ENCODE data around the gene ULK4.

The ULK4 gene

GRCh38 chr3:41674449-41674848, 287.5 kb downstream of the ULK4 start:
- H3K27ac ChIP-seq (ENCODE audit: low read length) = no peak overlapping the region
- H3K4me1 ChIP-seq (ENCODE audit: control insufficient read depth, insufficient read depth, low read length) = no peaks in the 10 kb centered on the region
- H3K4me3 ChIP-seq (ENCODE audit: low read length in 2 of 2) = no peak overlapping the region
- H3K9me3 ChIP-seq (ENCODE audit: control insufficient read depth in 2 of 2, low read length in 2 of 2) = no peaks in the 10 kb centered on the region
- no peaks in the 10 kb centered on the region for H3K27me3 ChIP-seq (ENCODE audit: control insufficient read depth in 1 of 2, insufficient read depth in 2 of 2, low read length in 2 of 2)
- no peak overlapping the region for H3K9ac ChIP-seq (ENCODE audit: low read length in 2 of 2)
- H3K36me3 ChIP-seq (ENCODE audit: control insufficient read depth in 2 of 2, insufficient read depth in 2 of 2, low read length in 2 of 2) = no peaks in the 10 kb centered on the region

- Histone ChIP-seq H3K4me1 (ENCODE audit: control insufficient read depth, insufficient read depth, low read length) (no peaks in the 10 kb centered on the region), H3K9ac (ENCODE audit: low read length in 2 of 2) (no peak overlapping the region), H3K9me3 (ENCODE audit: control insufficient read depth in 2 of 2, low read length in 2 of 2) (no peaks in the 10 kb centered on the region), H3K27me3 (ENCODE audit: control insufficient read depth in 1 of 2, insufficient read depth in 2 of 2, low read length in 2 of 2) (no peaks in the 10 kb centered on the region), H3K27ac (ENCODE audit: low read length) (no peak overlapping the region), H3K4me3 (ENCODE audit: low read length in 2 of 2) (no peak overlapping the region), H3K36me3 (ENCODE audit: control insufficient read depth in 2 of 2, insufficient read depth in 2 of 2, low read length in 2 of 2) (no peaks in the 10 kb centered on the region)
Observed at GRCh38 chr3:41673650-41674049, 288.3 kb downstream of the ULK4 start.

- Histone ChIP-seq H3K4me3 (ENCODE audit: low read length in 2 of 2) (no peak overlapping the region), H3K9ac (ENCODE audit: low read length in 2 of 2) (no peak overlapping the region), H3K4me1 (ENCODE audit: control insufficient read depth, insufficient read depth, low read length) (no peaks in the 10 kb centered on the region), H3K36me3 (ENCODE audit: control insufficient read depth in 2 of 2, insufficient read depth in 2 of 2, low read length in 2 of 2) (peaks cover 0 to 3% of the 10 kb centered on the region in 2 donors), H3K9me3 (ENCODE audit: control insufficient read depth in 2 of 2, low read length in 2 of 2) (peaks cover 6% of the 10 kb centered on the region in 2 donors), H3K27me3 (ENCODE audit: control insufficient read depth in 1 of 2, insufficient read depth in 2 of 2, low read length in 2 of 2) (no peaks in the 10 kb centered on the region), H3K27ac (ENCODE audit: low read length) (no peak overlapping the region)
Observed at GRCh38 chr3:41668379-41668778, 293.5 kb downstream of the ULK4 start.

- Histone ChIP-seq H3K27me3 (ENCODE audit: control insufficient read depth in 1 of 2, insufficient read depth in 2 of 2, low read length in 2 of 2) (no peaks in the 10 kb centered on the region), H3K4me3 (ENCODE audit: low read length in 2 of 2) (no peak overlapping the region), H3K9me3 (ENCODE audit: control insufficient read depth in 2 of 2, low read length in 2 of 2) (peaks cover 6% of the 10 kb centered on the region in 2 donors), H3K4me1 (ENCODE audit: control insufficient read depth, insufficient read depth, low read length) (no peaks in the 10 kb centered on the region), H3K36me3 (ENCODE audit: control insufficient read depth in 2 of 2, insufficient read depth in 2 of 2, low read length in 2 of 2) (peaks cover 0 to 6% of the 10 kb centered on the region in 2 donors), H3K9ac (ENCODE audit: low read length in 2 of 2) (no peak overlapping the region), H3K27ac (ENCODE audit: low read length) (no peak overlapping the region)
Observed at GRCh38 chr3:41662288-41662687, 299.6 kb downstream of the ULK4 start.

- H3K9ac ChIP-seq (ENCODE audit: low read length in 2 of 2) = no peak overlapping the region
- H3K36me3 ChIP-seq (ENCODE audit: control insufficient read depth in 2 of 2, insufficient read depth in 2 of 2, low read length in 2 of 2) = peaks cover 0 to 6% of the 10 kb centered on the region in 2 donors
- H3K4me1 ChIP-seq (ENCODE audit: control insufficient read depth, insufficient read depth, low read length) = no peaks in the 10 kb centered on the region
- peaks cover 6% of the 10 kb centered on the region in 2 donors for H3K9me3 ChIP-seq (ENCODE audit: control insufficient read depth in 2 of 2, low read length in 2 of 2)
- no peak overlapping the region for H3K4me3 ChIP-seq (ENCODE audit: low read length in 2 of 2)
- no peaks in the 10 kb centered on the region for H3K27me3 ChIP-seq (ENCODE audit: control insufficient read depth in 1 of 2, insufficient read depth in 2 of 2, low read length in 2 of 2)
- no peak overlapping the region for H3K27ac ChIP-seq (ENCODE audit: low read length)
Observed at GRCh38 chr3:41661796-41662195, 300.1 kb downstream of the ULK4 start.

- peaks cover 2 to 3% of the 10 kb centered on the region in 2 donors for H3K9me3 ChIP-seq (ENCODE audit: control insufficient read depth in 2 of 2, low read length in 2 of 2)
- H3K4me3 ChIP-seq (ENCODE audit: low read length in 2 of 2) = no peak overlapping the region
- H3K9ac ChIP-seq (ENCODE audit: low read length in 2 of 2) = no peak overlapping the region
- peaks cover 0 to 3% of the 10 kb centered on the region in 2 donors for H3K36me3 ChIP-seq (ENCODE audit: control insufficient read depth in 2 of 2, insufficient read depth in 2 of 2, low read length in 2 of 2)
- no peak overlapping the region for H3K27ac ChIP-seq (ENCODE audit: low read length)
- H3K4me1 ChIP-seq (ENCODE audit: control insufficient read depth, insufficient read depth, low read length) = no peaks in the 10 kb centered on the region
- H3K27me3 ChIP-seq (ENCODE audit: control insufficient read depth in 1 of 2, insufficient read depth in 2 of 2, low read length in 2 of 2) = no peaks in the 10 kb centered on the region
Observed at GRCh38 chr3:41660510-41660909, 301.4 kb downstream of the ULK4 start.

GRCh38 chr3:41653571-41654239, 308.2 kb downstream of the ULK4 start:
- Histone ChIP-seq H3K36me3 (ENCODE audit: control insufficient read depth in 2 of 2, insufficient read depth in 2 of 2, low read length in 2 of 2) (no peaks in the 10 kb centered on the region), H3K4me3 (ENCODE audit: low read length in 2 of 2) (no peak overlapping the region), H3K27ac (ENCODE audit: low read length) (no peak overlapping the region), H3K4me1 (ENCODE audit: control insufficient read depth, insufficient read depth, low read length) (no peaks in the 10 kb centered on the region), H3K9ac (ENCODE audit: low read length in 2 of 2) (no peak overlapping the region), H3K27me3 (ENCODE audit: control insufficient read depth in 1 of 2, insufficient read depth in 2 of 2, low read length in 2 of 2) (no peaks in the 10 kb centered on the region), H3K9me3 (ENCODE audit: control insufficient read depth in 2 of 2, low read length in 2 of 2) (no peaks in the 10 kb centered on the region)

- no peak overlapping the region for H3K27ac ChIP-seq (ENCODE audit: low read length)
- H3K4me3 ChIP-seq (ENCODE audit: low read length in 2 of 2) = no peak overlapping the region
- H3K4me1 ChIP-seq (ENCODE audit: control insufficient read depth, insufficient read depth, low read length) = no peaks in the 10 kb centered on the region
- H3K9ac ChIP-seq (ENCODE audit: low read length in 2 of 2) = no peak overlapping the region
- H3K9me3 ChIP-seq (ENCODE audit: control insufficient read depth in 2 of 2, low read length in 2 of 2) = no peaks in the 10 kb centered on the region
- H3K27me3 ChIP-seq (ENCODE audit: control insufficient read depth in 1 of 2, insufficient read depth in 2 of 2, low read length in 2 of 2) = no peaks in the 10 kb centered on the region
- no peaks in the 10 kb centered on the region for H3K36me3 ChIP-seq (ENCODE audit: control insufficient read depth in 2 of 2, insufficient read depth in 2 of 2, low read length in 2 of 2)
Observed at GRCh38 chr3:41652931-41653330, 309.0 kb downstream of the ULK4 start.

- no peak overlapping the region for H3K9ac ChIP-seq (ENCODE audit: low read length in 2 of 2)
- no peaks in the 10 kb centered on the region for H3K4me1 ChIP-seq (ENCODE audit: control insufficient read depth, insufficient read depth, low read length)
- H3K36me3 ChIP-seq (ENCODE audit: control insufficient read depth in 2 of 2, insufficient read depth in 2 of 2, low read length in 2 of 2) = no peaks in the 10 kb centered on the region
- H3K4me3 ChIP-seq (ENCODE audit: low read length in 2 of 2) = no peak overlapping the region
- H3K27me3 ChIP-seq (ENCODE audit: control insufficient read depth in 1 of 2, insufficient read depth in 2 of 2, low read length in 2 of 2) = no peaks in the 10 kb centered on the region
- H3K9me3 ChIP-seq (ENCODE audit: control insufficient read depth in 2 of 2, low read length in 2 of 2) = no peaks in the 10 kb centered on the region
- no peak overlapping the region for H3K27ac ChIP-seq (ENCODE audit: low read length)
Observed at GRCh38 chr3:41652506-41652905, 309.4 kb downstream of the ULK4 start.

GRCh38 chr3:41651718-41652117, 310.2 kb downstream of the ULK4 start:
- H3K4me1 ChIP-seq (ENCODE audit: control insufficient read depth, insufficient read depth, low read length) = no peaks in the 10 kb centered on the region
- H3K9ac ChIP-seq (ENCODE audit: low read length in 2 of 2) = no peak overlapping the region
- H3K4me3 ChIP-seq (ENCODE audit: low read length in 2 of 2) = no peak overlapping the region
- H3K27ac ChIP-seq (ENCODE audit: low read length) = no peak overlapping the region
- no peaks in the 10 kb centered on the region for H3K36me3 ChIP-seq (ENCODE audit: control insufficient read depth in 2 of 2, insufficient read depth in 2 of 2, low read length in 2 of 2)
- no peaks in the 10 kb centered on the region for H3K9me3 ChIP-seq (ENCODE audit: control insufficient read depth in 2 of 2, low read length in 2 of 2)
- H3K27me3 ChIP-seq (ENCODE audit: control insufficient read depth in 1 of 2, insufficient read depth in 2 of 2, low read length in 2 of 2) = no peaks in the 10 kb centered on the region

- Histone ChIP-seq H3K9me3 (ENCODE audit: control insufficient read depth in 2 of 2, low read length in 2 of 2) (no peaks in the 10 kb centered on the region), H3K36me3 (ENCODE audit: control insufficient read depth in 2 of 2, insufficient read depth in 2 of 2, low read length in 2 of 2) (no peaks in the 10 kb centered on the region), H3K27ac (ENCODE audit: low read length) (no peak overlapping the region), H3K9ac (ENCODE audit: low read length in 2 of 2) (no peak overlapping the region), H3K27me3 (ENCODE audit: control insufficient read depth in 1 of 2, insufficient read depth in 2 of 2, low read length in 2 of 2) (no peaks in the 10 kb centered on the region), H3K4me1 (ENCODE audit: control insufficient read depth, insufficient read depth, low read length) (no peaks in the 10 kb centered on the region), H3K4me3 (ENCODE audit: low read length in 2 of 2) (no peak overlapping the region)
Observed at GRCh38 chr3:41650406-41650805, 311.5 kb downstream of the ULK4 start.

Data from stomach smooth muscle (tissue), 2 donors.